Measurements from ENCODE around the gene MMRN1.

- TF ChIP-seq POLR2A (IDR thresholded peaks at IDR 0.05) (no peak), CTCF (IDR thresholded peaks at IDR 0.05) (no peak), POLR2AphosphoS5 (IDR thresholded peaks at IDR 0.05) (no peak), EP300 (IDR thresholded peaks at IDR 0.05) (no peak)
These were observed 45.3 kb downstream of the MMRN1 start for GRCh38 chr4:89939994-89940393.

All from suprapubic skin (tissue), 4 donors.